ENCODE results near the gene HBM.

DNA sequence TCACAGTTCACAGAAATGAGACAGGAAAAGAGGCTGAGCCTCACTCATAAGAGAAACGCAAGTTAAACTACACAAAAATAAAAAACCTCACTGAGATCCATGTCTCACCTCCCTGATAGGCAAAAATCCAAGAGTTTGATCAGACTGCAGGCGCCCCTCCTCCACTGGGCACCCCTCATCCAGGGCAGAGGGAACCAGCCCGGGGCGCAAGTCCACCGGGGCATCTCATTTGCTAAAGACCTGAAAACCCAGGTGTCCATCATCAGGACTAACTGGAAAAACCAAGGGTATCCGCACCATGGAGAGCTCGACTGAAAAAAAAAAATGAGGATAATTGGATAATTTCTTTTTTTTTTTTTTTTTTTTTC is 10.8 kb upstream of the HBM start:
- TF ChIP-seq, protein P1, sequence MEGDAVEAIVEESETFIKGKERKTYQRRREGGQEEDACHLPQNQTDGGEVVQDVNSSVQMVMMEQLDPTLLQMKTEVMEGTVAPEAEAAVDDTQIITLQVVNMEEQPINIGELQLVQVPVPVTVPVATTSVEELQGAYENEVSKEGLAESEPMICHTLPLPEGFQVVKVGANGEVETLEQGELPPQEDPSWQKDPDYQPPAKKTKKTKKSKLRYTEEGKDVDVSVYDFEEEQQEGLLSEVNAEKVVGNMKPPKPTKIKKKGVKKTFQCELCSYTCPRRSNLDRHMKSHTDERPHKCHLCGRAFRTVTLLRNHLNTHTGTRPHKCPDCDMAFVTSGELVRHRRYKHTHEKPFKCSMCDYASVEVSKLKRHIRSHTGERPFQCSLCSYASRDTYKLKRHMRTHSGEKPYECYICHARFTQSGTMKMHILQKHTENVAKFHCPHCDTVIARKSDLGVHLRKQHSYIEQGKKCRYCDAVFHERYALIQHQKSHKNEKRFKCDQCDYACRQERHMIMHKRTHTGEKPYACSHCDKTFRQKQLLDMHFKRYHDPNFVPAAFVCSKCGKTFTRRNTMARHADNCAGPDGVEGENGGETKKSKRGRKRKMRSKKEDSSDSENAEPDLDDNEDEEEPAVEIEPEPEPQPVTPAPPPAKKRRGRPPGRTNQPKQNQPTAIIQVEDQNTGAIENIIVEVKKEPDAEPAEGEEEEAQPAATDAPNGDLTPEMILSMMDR (IDR thresholded peaks at IDR 0.05): no peak
- TF ChIP-seq EP300 (IDR thresholded peaks at IDR 0.05) (no peak), POLR2A (IDR thresholded peaks at IDR 0.05) (no peak)

Measured in tibial nerve (tissue), 4 donors.